ENCODE results near the gene FKBP9. TPM values are rescaled to one million over a fixed set of nuclear protein-coding genes. Genes with fewer than 3 reads are reported as not detected.

Gene FKBP9
- total RNA-seq, 1 experiment from 2014 or later: 77.2 TPM

Small RNA genes within 50 kb of the gene (small RNA-seq; reads per million reads assigned to genes)
- gene AC083863.1 (not detected), gene RN7SL505P (not detected), gene RNU6-388P (not detected), gene RPS29P14 (0.29 reads per million)

Other genes with a start within 250 kb of the FKBP9 start
- 29.1 and 36.1 TPM in 2 replicates for gene KBTBD2, start 65.7 kb upstream of the FKBP9 start, total RNA-seq (2014; rRNA removed; shearing (Covaris generic))
- gene NT5C3A, start 105.3 kb downstream of the FKBP9 start, total RNA-seq (2014; rRNA removed; shearing (Covaris generic)): 30.6 and 35.6 TPM in 2 replicates
- gene RP9, start 152.0 kb downstream of the FKBP9 start, total RNA-seq (2014; rRNA removed; shearing (Covaris generic)): 12.0 and 12.6 TPM in 2 replicates
- 0.57 and 3.8 TPM in 2 replicates for gene BBS9, start 172.1 kb downstream of the FKBP9 start, total RNA-seq (2014; rRNA removed; shearing (Covaris generic))

All from HT-29 (cell line).